K562 (cell line): Measurements from ENCODE around the gene FRMPD1. TPM values are rescaled to one million over a fixed set of nuclear protein-coding genes. Genes with fewer than 3 reads are reported as not detected.
A peak's percentile ranks its signal among the peaks of the same experiment; 100 is the strongest.

ENCODE experiments used
- BCOR ChIP-seq: fragments of 450-650 bp; IDR thresholded peaks from 2 replicates; pipeline ENCODE4 v1.6.1; 2016
- HMGN3 ChIP-seq: IDR thresholded peaks from 2 replicates; pipeline ENCODE4 v1.6.1; 2011; ENCODE audit warnings: borderline replicate concordance, low read depth, mild to moderate bottlenecking, mixed read lengths, low read length; ENCODE audit not compliant: insufficient read length; ENCODE audit errors: extremely low read depth
- NCOA2 ChIP-seq, 2 experiments: fragments of 450-650 bp; IDR thresholded peaks; 2 replicates each; pipeline ENCODE4 v1.6.1; 2018; ENCODE audit warnings: mild to moderate bottlenecking in 2 of 2, moderate library complexity in 1 of 2; ENCODE audit not compliant: partially characterized antibody in 2 of 2
- NCOA6 ChIP-seq: fragments of 450-650 bp; IDR thresholded peaks from 2 replicates; pipeline ENCODE4 v1.6.1; 2017; ENCODE audit warnings: mild to moderate bottlenecking
- SIN3A ChIP-seq, 2 experiments: fragments of 150-350 bp in 1 of 2; IDR thresholded peaks; 2 replicates each; pipeline ENCODE4 v1.6.1; 2011 to 2016; ENCODE audit warnings: borderline replicate concordance in 2 of 2, low read depth in 2 of 2, low read length in 2 of 2, mild to moderate bottlenecking in 2 of 2, moderate library complexity in 2 of 2; ENCODE audit not compliant: control insufficient read depth in 1 of 2
- SMAD1 ChIP-seq: fragments of 150-350 bp; IDR thresholded peaks from 2 replicates; pipeline ENCODE4 v1.6.1; 2014; ENCODE audit warnings: low read length, low read depth; ENCODE audit not compliant: partially characterized antibody
- SRSF7 ChIP-seq: fragments of 200-400 bp; formaldehyde crosslinking; optimal IDR thresholded peaks from 2 replicates; pipeline ENCODE3; 2017; ENCODE audit warnings: mild to moderate bottlenecking, low read depth, low read length
- ZNF780A ChIP-seq: fragments of 250-450 bp; sonication (Bioruptor Pico); IDR thresholded peaks from 2 replicates; pipeline ENCODE4 v1.5.0; 2021; ENCODE audit warnings: mild to moderate bottlenecking
- polyA plus RNA-seq, 8 experiments: library from polyadenylated mRNA; depleted of rRNA in 4 of 8; stranded (reverse) in 5 of 8; unstranded in 3 of 8; fragments of >200 nt; fragmentation: Nextera tagmentation in 2 of 8; fragmentation: Illumina TruSeq in 1 of 8; extraction: Ambion mirVana in 2 of 8; extraction: Trizol in 1 of 8; gene quantifications; 2 replicates each; pipeline versions ENCODE4 v1.2.1 to v1.2.3, GENCODE V29; 2011 to 2014; ENCODE audit warnings: inconsistent platforms in 1 of 8, missing spikeins in 1 of 8
- total RNA-seq, 7 experiments: library from RNA; depleted of rRNA in 6 of 7; stranded (reverse); fragments of >200 nt in 6 of 7; fragmentation: Illumina TruSeq in 2 of 7; extraction: Trizol in 2 of 7; gene quantifications; 2 replicates each; pipeline versions ENCODE4 v1.2.1 to v1.2.3, GENCODE V29; 2011 to 2021; ENCODE audit warnings: low replicate concordance in 1 of 7
- TF ChIP-seq, protein P1 (sequence below): fragments of 250-450 bp; sonication (Bioruptor Pico); IDR thresholded peaks from 2 replicates; pipeline ENCODE4 v1.4.0; 2020; ENCODE audit warnings: borderline replicate concordance
- TF ChIP-seq, protein P2 (sequence below), 2 experiments: fragments of 250-450 bp in 1 of 2; fragments of 450-650 bp in 1 of 2; sonication (Bioruptor Pico) in 1 of 2; IDR thresholded peaks; 2 replicates each; pipeline versions ENCODE4 v1.6.1 to v1.8.0; 2016 to 2021; ENCODE audit warnings: mild to moderate bottlenecking in 2 of 2, moderate library complexity in 2 of 2, missing compliant biosample characterization in 1 of 2, missing genetic modification characterization in 1 of 2
- TF ChIP-seq, protein P3 (sequence below): sonication (generic); formaldehyde crosslinking; IDR thresholded peaks from 2 replicates; pipeline ENCODE4 v1.8.1; 2023; ENCODE audit warnings: mild to moderate bottlenecking, missing genetic modification reagents
- TF ChIP-seq, protein P4 (sequence below): sonication (generic); formaldehyde crosslinking; IDR thresholded peaks from 2 replicates; pipeline ENCODE4 v1.8.0; 2022; ENCODE audit warnings: missing genetic modification reagents, mild to moderate bottlenecking, borderline replicate concordance
- TF ChIP-seq, protein P5 (sequence below): fragments of 250-450 bp; sonication (Bioruptor Pico); IDR thresholded peaks from 2 replicates; pipeline ENCODE4 v1.5.0; 2021; ENCODE audit warnings: mild to moderate bottlenecking, borderline replicate concordance
- TF ChIP-seq, protein P6 (sequence below): fragments of 250-450 bp; sonication (Bioruptor Pico); IDR thresholded peaks from 2 replicates; pipeline ENCODE4 v1.4.0; 2020; ENCODE audit warnings: mild to moderate bottlenecking, moderate library complexity

FRMPD1 gene
- total and polyA plus RNA-seq, 9 of the 15 experiments (the other 6 are each of a cell fraction or from before 2014, with no cell fraction given), result not detected

DNA sequence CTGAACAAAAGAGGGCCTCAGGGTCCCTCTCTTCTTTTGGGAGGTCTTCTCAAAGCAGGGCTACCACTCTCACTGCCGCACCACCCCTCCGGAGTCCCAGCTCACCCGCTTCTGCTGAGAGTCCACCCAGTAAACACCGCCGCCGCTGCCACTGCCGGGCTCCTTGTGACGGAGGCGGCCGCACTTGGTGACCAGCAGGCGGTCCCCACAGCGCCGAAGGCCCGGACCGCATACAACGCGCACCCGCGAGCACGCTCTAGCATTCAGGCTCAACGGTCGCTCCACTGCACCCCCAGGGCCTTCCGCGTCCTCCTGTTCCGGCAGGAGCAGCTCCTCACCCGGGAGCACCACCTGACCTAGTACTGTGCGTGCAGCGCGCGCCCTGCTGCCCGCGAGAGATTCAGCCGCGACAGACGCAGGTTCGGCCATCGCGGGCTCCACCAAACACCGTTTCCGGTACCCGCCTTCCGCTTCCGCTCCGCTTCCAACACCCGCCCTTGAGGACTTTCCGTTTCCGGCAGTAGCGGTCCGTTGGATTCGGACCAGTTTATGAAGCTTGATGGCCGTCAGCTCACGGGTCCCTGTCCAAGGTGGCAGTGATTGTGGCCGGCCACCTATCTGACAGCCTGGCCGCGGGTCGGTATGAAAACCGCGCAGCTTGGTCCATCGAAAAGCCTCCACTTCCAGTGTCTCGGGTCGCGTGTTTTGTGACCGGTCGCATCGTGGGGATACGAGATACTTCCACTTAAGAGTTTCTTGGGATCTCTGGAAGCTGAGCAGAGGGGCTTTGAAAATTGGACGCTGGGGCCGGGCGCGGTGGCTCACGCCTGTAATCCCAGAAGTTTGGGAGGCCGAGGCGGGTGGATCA, 134.1 kb downstream of the FRMPD1 start, which contains the start of gene EXOSC3 (continued):
- TF ChIP-seq, protein P1, sequence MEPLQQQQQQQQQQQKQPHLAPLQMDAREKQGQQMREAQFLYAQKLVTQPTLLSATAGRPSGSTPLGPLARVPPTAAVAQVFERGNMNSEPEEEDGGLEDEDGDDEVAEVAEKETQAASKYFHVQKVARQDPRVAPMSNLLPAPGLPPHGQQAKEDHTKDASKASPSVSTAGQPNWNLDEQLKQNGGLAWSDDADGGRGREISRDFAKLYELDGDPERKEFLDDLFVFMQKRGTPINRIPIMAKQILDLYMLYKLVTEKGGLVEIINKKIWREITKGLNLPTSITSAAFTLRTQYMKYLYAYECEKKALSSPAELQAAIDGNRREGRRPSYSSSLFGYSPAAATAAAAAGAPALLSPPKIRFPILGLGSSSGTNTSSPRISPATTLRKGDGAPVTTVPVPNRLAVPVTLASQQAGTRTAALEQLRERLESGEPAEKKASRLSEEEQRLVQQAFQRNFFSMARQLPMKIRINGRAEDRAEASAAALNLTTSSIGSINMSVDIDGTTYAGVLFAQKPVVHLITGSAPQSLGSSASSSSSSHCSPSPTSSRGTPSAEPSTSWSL (CRISPR knock-in tag), result no peak
- TF ChIP-seq SIN3A (IDR thresholded peaks at IDR 0.05; ENCODE audit: borderline replicate concordance in 2 of 2, control insufficient read depth in 1 of 2, low read depth in 2 of 2, low read length in 2 of 2) (peak; percentile 83 to 92; a peak in 3 of 4 replicates), HMGN3 (peak; percentile 91), SRSF7 (no peak), SMAD1 (peak; percentile 63), BCOR (peak; percentile 20), NCOA2 (IDR thresholded peaks at IDR 0.05; ENCODE audit: partially characterized antibody in 2 of 2) (no peak), ZNF780A (CRISPR knock-in tag) (no peak), NCOA6 (no peak)
- TF ChIP-seq, protein P2, sequence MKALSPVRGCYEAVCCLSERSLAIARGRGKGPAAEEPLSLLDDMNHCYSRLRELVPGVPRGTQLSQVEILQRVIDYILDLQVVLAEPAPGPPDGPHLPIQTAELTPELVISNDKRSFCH (CRISPR knock-in tag; IDR thresholded peaks at IDR 0.05), result no peak
- TF ChIP-seq, protein P2 (tag; IDR thresholded peaks at IDR 0.05), result peak; percentile 82
- TF ChIP-seq, protein P3, sequence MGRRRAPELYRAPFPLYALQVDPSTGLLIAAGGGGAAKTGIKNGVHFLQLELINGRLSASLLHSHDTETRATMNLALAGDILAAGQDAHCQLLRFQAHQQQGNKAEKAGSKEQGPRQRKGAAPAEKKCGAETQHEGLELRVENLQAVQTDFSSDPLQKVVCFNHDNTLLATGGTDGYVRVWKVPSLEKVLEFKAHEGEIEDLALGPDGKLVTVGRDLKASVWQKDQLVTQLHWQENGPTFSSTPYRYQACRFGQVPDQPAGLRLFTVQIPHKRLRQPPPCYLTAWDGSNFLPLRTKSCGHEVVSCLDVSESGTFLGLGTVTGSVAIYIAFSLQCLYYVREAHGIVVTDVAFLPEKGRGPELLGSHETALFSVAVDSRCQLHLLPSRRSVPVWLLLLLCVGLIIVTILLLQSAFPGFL, result no peak
- TF ChIP-seq, protein P4, sequence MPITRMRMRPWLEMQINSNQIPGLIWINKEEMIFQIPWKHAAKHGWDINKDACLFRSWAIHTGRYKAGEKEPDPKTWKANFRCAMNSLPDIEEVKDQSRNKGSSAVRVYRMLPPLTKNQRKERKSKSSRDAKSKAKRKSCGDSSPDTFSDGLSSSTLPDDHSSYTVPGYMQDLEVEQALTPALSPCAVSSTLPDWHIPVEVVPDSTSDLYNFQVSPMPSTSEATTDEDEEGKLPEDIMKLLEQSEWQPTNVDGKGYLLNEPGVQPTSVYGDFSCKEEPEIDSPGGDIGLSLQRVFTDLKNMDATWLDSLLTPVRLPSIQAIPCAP (CRISPR knock-in tag), result no peak
- TF ChIP-seq, protein P5, sequence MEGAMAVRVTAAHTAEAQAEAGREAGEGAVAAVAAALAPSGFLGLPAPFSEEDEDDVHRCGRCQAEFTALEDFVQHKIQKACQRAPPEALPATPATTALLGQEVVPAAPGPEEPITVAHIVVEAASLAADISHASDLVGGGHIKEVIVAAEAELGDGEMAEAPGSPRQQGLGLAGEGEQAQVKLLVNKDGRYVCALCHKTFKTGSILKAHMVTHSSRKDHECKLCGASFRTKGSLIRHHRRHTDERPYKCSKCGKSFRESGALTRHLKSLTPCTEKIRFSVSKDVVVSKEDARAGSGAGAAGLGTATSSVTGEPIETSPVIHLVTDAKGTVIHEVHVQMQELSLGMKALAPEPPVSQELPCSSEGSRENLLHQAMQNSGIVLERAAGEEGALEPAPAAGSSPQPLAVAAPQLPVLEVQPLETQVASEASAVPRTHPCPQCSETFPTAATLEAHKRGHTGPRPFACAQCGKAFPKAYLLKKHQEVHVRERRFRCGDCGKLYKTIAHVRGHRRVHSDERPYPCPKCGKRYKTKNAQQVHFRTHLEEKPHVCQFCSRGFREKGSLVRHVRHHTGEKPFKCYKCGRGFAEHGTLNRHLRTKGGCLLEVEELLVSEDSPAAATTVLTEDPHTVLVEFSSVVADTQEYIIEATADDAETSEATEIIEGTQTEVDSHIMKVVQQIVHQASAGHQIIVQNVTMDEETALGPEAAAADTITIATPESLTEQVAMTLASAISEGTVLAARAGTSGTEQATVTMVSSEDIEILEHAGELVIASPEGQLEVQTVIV (CRISPR knock-in tag), result no peak
- TF ChIP-seq, protein P6, sequence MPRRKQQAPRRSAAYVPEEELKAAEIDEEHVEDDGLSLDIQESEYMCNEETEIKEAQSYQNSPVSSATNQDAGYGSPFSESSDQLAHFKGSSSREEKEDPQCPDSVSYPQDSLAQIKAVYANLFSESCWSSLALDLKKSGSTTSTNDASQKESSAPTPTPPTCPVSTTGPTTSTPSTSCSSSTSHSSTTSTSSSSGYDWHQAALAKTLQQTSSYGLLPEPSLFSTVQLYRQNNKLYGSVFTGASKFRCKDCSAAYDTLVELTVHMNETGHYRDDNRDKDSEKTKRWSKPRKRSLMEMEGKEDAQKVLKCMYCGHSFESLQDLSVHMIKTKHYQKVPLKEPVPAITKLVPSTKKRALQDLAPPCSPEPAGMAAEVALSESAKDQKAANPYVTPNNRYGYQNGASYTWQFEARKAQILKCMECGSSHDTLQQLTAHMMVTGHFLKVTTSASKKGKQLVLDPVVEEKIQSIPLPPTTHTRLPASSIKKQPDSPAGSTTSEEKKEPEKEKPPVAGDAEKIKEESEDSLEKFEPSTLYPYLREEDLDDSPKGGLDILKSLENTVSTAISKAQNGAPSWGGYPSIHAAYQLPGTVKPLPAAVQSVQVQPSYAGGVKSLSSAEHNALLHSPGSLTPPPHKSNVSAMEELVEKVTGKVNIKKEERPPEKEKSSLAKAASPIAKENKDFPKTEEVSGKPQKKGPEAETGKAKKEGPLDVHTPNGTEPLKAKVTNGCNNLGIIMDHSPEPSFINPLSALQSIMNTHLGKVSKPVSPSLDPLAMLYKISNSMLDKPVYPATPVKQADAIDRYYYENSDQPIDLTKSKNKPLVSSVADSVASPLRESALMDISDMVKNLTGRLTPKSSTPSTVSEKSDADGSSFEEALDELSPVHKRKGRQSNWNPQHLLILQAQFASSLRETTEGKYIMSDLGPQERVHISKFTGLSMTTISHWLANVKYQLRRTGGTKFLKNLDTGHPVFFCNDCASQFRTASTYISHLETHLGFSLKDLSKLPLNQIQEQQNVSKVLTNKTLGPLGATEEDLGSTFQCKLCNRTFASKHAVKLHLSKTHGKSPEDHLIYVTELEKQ (CRISPR knock-in tag), result no peak
